Measurements from ENCODE around the gene SORCS3.

DNA sequence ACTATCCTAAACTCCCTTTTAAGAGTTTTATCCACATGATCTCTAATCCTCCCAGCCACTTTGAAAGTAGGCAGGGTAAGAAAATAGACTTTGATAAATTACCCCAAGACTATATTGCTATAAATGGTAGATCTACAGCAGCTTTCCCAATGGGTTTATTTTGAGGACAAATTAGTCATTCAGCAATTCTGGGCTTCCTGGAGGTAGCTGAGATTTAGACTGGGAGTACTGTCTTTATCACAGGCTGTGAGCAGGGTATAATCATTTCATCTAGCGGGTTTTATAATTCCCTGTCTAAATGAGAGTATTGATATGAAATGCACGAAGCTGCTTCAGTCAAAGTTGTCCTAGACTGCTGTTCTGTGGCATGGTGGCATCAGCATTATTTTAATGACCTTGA is 279.4 kb downstream of the SORCS3 start:
- TF ChIP-seq POLR2A (IDR thresholded peaks at IDR 0.05) (no peak), CTCF (IDR thresholded peaks at IDR 0.05) (no peak)

Measured in body of pancreas (tissue), 4 donors.